CD14-positive monocyte (primary cell): ENCODE data around the gene PEX5L. TPM values are rescaled to one million over a fixed set of nuclear protein-coding genes. Genes with fewer than 3 reads are reported as not detected.

Source experiments
- DNase-seq, 3 donors: peaks; one replicate each; pipeline ENCODE4 v3.0.0-alpha.2; 2011 to 2022
- H2AFZ ChIP-seq: 2 replicates; pipeline ENCODE4 v1.6.0; 2012; ENCODE audit warnings: mild to moderate bottlenecking, low read depth, low read length, inconsistent platforms; ENCODE audit not compliant: insufficient read depth, poor library complexity, severe bottlenecking
- H3K27ac ChIP-seq, 2 donors: 1 replicate in 1 of 2; 2 replicates in 1 of 2; pipeline ENCODE4 v1.5.1; 2012 to 2013; ENCODE audit warnings: low read length in 2 of 2, control low read depth in 1 of 2, inconsistent platforms in 1 of 2, low read depth in 1 of 2, mild to moderate bottlenecking in 1 of 2
- H3K27me3 ChIP-seq, 2 donors: one replicate each; pipeline versions ENCODE4 v1.6.0 to v1.6.1; 2011 to 2013; ENCODE audit warnings: low read length in 2 of 2; ENCODE audit not compliant: control insufficient read depth in 2 of 2, insufficient read depth in 2 of 2
- H3K36me3 ChIP-seq, 2 donors: replicated peaks in 1 of 2; 1 replicate in 1 of 2; 2 replicates in 1 of 2; pipeline versions ENCODE4 v1.5.1 to v1.6.1; 2012 to 2013; ENCODE audit warnings: low read length in 2 of 2, control low read depth in 1 of 2, inconsistent platforms in 1 of 2, mild to moderate bottlenecking in 1 of 2; ENCODE audit not compliant: insufficient read depth in 2 of 2, control insufficient read depth in 1 of 2
- H3K4me1 ChIP-seq, 2 donors: 1 replicate in 1 of 2; 2 replicates in 1 of 2; pipeline versions ENCODE4 v1.5.1 to v1.6.1; 2012 to 2013; ENCODE audit warnings: low read length in 2 of 2, control low read depth in 1 of 2, inconsistent platforms in 1 of 2, mild to moderate bottlenecking in 1 of 2, moderate library complexity in 1 of 2; ENCODE audit not compliant: insufficient read depth in 2 of 2, control insufficient read depth in 1 of 2
- H3K4me2 ChIP-seq: replicated peaks from 2 replicates; pipeline ENCODE3; 2012; ENCODE audit warnings: low read length, moderate library complexity, mild to moderate bottlenecking; ENCODE audit not compliant: poor library complexity, severe bottlenecking; ENCODE audit errors: extremely low read depth
- H3K4me3 ChIP-seq, 3 experiments: fragments of 200-600 bp in 1 of 3; sonication (generic) in 1 of 3; replicated peaks in 1 of 3; 1 replicate in 2 of 3; 2 replicates in 1 of 3; pipeline ENCODE4 v1.5.1; 2011 to 2013; ENCODE audit warnings: low read length in 3 of 3, mild to moderate bottlenecking in 3 of 3, control low read depth in 2 of 3, low read depth in 2 of 3, inconsistent platforms in 1 of 3, moderate library complexity in 1 of 3
- H3K79me2 ChIP-seq: 2 replicates; pipeline ENCODE4 v1.6.0; 2012; ENCODE audit warnings: mild to moderate bottlenecking, control low read depth, inconsistent platforms, low read length, moderate library complexity; ENCODE audit not compliant: insufficient read depth
- H3K9ac ChIP-seq: 2 replicates; pipeline ENCODE4 v1.6.0; 2017; ENCODE audit warnings: low read length, mild to moderate bottlenecking; ENCODE audit not compliant: insufficient read depth, poor library complexity, severe bottlenecking
- H3K9me3 ChIP-seq, 2 donors: replicated peaks in 1 of 2; 1 replicate in 1 of 2; 2 replicates in 1 of 2; pipeline versions ENCODE4 v1.5.1 to v1.6.1; 2012 to 2013; ENCODE audit warnings: low read length in 2 of 2, control low read depth in 1 of 2; ENCODE audit not compliant: control insufficient read depth in 1 of 2, insufficient read depth in 1 of 2
- H4K20me1 ChIP-seq: 2 replicates; pipeline ENCODE4 v1.6.0; 2012; ENCODE audit warnings: mild to moderate bottlenecking, low read length, control low read depth, moderate library complexity; ENCODE audit not compliant: insufficient read depth
- H3K27ac Mint-ChIP-seq, 7 donors: one replicate each; pipeline ENCODE4 v1.8.0; 2020; ENCODE audit warnings: mild to moderate bottlenecking in 7 of 7, mixed read lengths in 7 of 7, moderate library complexity in 6 of 7, inconsistent platforms in 2 of 7
- H3K27me3 Mint-ChIP-seq, 3 donors: one replicate each; pipeline ENCODE4 v1.8.0; 2021 to 2022; ENCODE audit warnings: low read depth in 3 of 3, mild to moderate bottlenecking in 3 of 3, mixed read lengths in 3 of 3, moderate library complexity in 3 of 3, inconsistent platforms in 1 of 3
- H3K36me3 Mint-ChIP-seq, 2 donors: one replicate each; pipeline ENCODE4 v1.8.0; 2020; ENCODE audit warnings: mixed read lengths in 2 of 2, inconsistent platforms in 1 of 2, mild to moderate bottlenecking in 1 of 2
- H3K4me1 Mint-ChIP-seq: one replicate; pipeline ENCODE4 v1.8.0; 2020; ENCODE audit warnings: mild to moderate bottlenecking, mixed read lengths
- H3K4me3 Mint-ChIP-seq, 2 donors: one replicate each; pipeline ENCODE4 v1.8.0; 2020; ENCODE audit warnings: mild to moderate bottlenecking in 2 of 2, mixed read lengths in 2 of 2, moderate library complexity in 1 of 2
- H3K9me3 Mint-ChIP-seq, 7 donors: one replicate each; pipeline ENCODE4 v1.8.0; 2020 to 2022; ENCODE audit warnings: mixed read lengths in 7 of 7, mild to moderate bottlenecking in 6 of 7, moderate library complexity in 6 of 7, inconsistent platforms in 2 of 7
- CTCF ChIP-seq: fragments of 200-600 bp; IDR thresholded peaks from one replicate; pipeline ENCODE4 v1.8.0; 2022; ENCODE audit warnings: antibody characterized with exemption, mild to moderate bottlenecking
- WGBS: methylation state at CpG from one replicate; pipeline ENCODE4 v1.1.5; 2013; ENCODE audit warnings: missing lambda C conversion rate; ENCODE audit not compliant: insufficient coverage; 5-methylcytosine and 5-hydroxymethylcytosine counted together
- intact Hi-C, 2 donors: fragments of 100-400 bp; cut with micrococcal nuclease; formaldehyde crosslinking; loops; one replicate each; pipeline versions ENCODE4 v1.15.0 to v1.15.1; 2023
- polyA plus RNA-seq, 3 donors: library from polyadenylated mRNA; depleted of rRNA in 1 of 3; unstranded in 2 of 3; stranded (reverse) in 1 of 3; fragments of 300-500 nt in 2 of 3; fragments of >200 nt in 1 of 3; fragmentation: Illumina TruSeq in 2 of 3; gene quantifications; 1 replicate in 2 of 3; 2 replicates in 1 of 3; pipeline ENCODE4 v1.2.3, GENCODE V29; 2012 to 2021

Gene PEX5L
- polyA plus RNA-seq, 3 donors = not detected

DNA sequence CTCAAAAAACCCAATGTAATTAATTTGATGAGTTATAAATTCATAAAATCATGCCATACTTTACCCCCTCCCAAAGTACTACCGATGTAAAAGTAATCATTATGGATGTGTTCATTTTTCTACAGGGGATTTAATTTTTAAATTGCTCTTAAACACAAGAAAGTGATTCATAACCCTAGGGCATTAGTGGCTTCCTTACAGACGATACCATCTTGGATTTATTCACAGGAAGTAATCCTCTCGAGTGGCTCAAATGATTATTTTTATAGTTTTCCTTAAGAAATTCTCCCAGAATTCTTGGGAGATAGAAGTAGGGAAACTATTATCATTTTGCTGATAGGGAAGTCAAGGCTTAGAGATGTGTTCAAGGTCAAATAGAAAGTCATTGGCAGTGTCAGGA, 80.9 kb downstream of the PEX5L start:
- Histone ChIP-seq H3K4me2 (no peak overlapping the region), H3K9me3 (no peaks in the 10 kb centered on the region), H3K79me2 (no peaks in the 10 kb centered on the region), H2AFZ (no peak overlapping the region), H3K27ac (no peak overlapping the region), H3K4me3 (no peak overlapping the region), H4K20me1 (no peaks in the 10 kb centered on the region), H3K4me1 (peaks cover 0 to 14% of the 10 kb centered on the region in 2 donors), H3K27me3 (no peaks in the 10 kb centered on the region), H3K9ac (no peak overlapping the region), H3K36me3 (no peaks in the 10 kb centered on the region)
- Mint-ChIP-seq H3K9me3 (peaks cover 0 to 8% (median 3%) of the 10 kb centered on the region in 7 donors), H3K27me3 (peaks cover 2 to 10% (median 4%) of the 10 kb centered on the region in 3 donors), H3K4me1 (peaks cover 19% of the 10 kb centered on the region), H3K36me3 (no peaks in the 10 kb centered on the region), H3K4me3 (no peak overlapping the region), H3K27ac (no peak overlapping the region)
- no peak for DNase-seq
- TF ChIP-seq CTCF = no peak
- no CpG with 5 or more reads among the region's 3 CpGs for WGBS
- intact Hi-C loops = no loop called here

DNA sequence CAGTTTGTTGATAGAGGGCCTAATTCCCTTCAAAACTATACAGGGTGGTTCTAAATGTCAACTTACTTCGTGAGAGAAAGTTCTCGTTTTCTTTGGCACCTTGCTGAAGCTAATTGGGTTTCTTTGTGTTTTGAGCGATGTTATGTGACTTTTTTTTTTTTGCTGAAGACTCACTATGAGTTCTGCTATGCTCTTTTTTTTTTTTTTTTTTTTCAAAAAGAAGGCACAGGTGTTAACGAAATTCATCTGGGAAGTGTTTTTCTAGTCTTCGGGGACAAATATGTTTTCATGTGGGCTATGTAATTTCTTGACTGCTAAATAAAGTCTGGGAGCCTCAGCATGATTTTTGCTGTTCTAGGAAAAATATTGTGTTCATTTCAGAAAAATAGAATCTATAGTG, 81.5 kb downstream of the PEX5L start:
- H3K36me3 ChIP-seq = no peaks in the 10 kb centered on the region
- no peaks in the 10 kb centered on the region for H4K20me1 ChIP-seq
- Mint-ChIP-seq H3K4me3 (no peak overlapping the region), H3K27ac (no peak overlapping the region), H3K36me3 (no peaks in the 10 kb centered on the region), H3K9me3 (peaks cover 0 to 8% (median 3%) of the 10 kb centered on the region in 7 donors), H3K4me1 (peaks cover 19% of the 10 kb centered on the region), H3K27me3 (peaks cover 2 to 10% (median 4%) of the 10 kb centered on the region in 3 donors)
- no peak overlapping the region for H3K4me2 ChIP-seq
- no peak for DNase-seq
- no peak overlapping the region for H2AFZ ChIP-seq
- H3K79me2 ChIP-seq = no peaks in the 10 kb centered on the region
- no peaks in the 10 kb centered on the region for H3K9me3 ChIP-seq
- H3K4me1 ChIP-seq = peaks cover 0 to 14% of the 10 kb centered on the region in 2 donors
- no peak overlapping the region for H3K4me3 ChIP-seq
- no peaks in the 10 kb centered on the region for H3K27me3 ChIP-seq
- no CpG with 5 or more reads among the region's 5 CpGs for WGBS
- no peak overlapping the region for H3K9ac ChIP-seq
- intact Hi-C loops = no loop called here
- TF ChIP-seq CTCF = no peak
- H3K27ac ChIP-seq = no peak overlapping the region
